Epithelial cell of proximal tubule (primary cell): ENCODE data around the gene HMGB4. TPM values are rescaled to one million over a fixed set of nuclear protein-coding genes. Genes with fewer than 3 reads are reported as not detected.

Source experiments
- DNase-seq: peaks from one replicate; pipeline ENCODE4 v3.0.0-alpha.2; 2011; ENCODE audit warnings: low read depth
- H3K4me3 ChIP-seq: 2 replicates; pipeline ENCODE4 v1.5.1; 2011; ENCODE audit warnings: low read depth, mild to moderate bottlenecking, low read length
- CTCF ChIP-seq: conservative IDR thresholded peaks from 2 replicates; pipeline ENCODE4 v1.5.1; 2012; ENCODE audit warnings: low read depth, mild to moderate bottlenecking, low read length
- total RNA-seq: library from RNA; depleted of rRNA; stranded (reverse); fragments of >200 nt; gene quantifications from 2 replicates; pipeline ENCODE4 v1.2.3, GENCODE V29; 2015

The HMGB4 gene
- total RNA-seq, 1 donor from 2014 or later = not detected

- TF ChIP-seq CTCF = no peak
- DNase-seq = peak; percentile 18
- no peak overlapping the region for H3K4me3 ChIP-seq
Observed at GRCh38 chr1:33893147-33893830, 29.4 kb downstream of the HMGB4 start.

GRCh38 chr1:33895396-33895795 is 31.5 kb downstream of the HMGB4 start:
- DNase-seq = no peak
- H3K4me3 ChIP-seq = no peak overlapping the region
- TF ChIP-seq CTCF = no peak

GRCh38 chr1:33895976-33896375 is 32.1 kb downstream of the HMGB4 start:
- no peak for TF ChIP-seq CTCF
- no peak for DNase-seq
- H3K4me3 ChIP-seq = no peak overlapping the region

GRCh38 chr1:33897092-33897725 is 33.3 kb downstream of the HMGB4 start:
- no peak overlapping the region for H3K4me3 ChIP-seq
- no peak for DNase-seq
- no peak for TF ChIP-seq CTCF

GRCh38 chr1:33898406-33898805 is 34.5 kb downstream of the HMGB4 start:
- no peak overlapping the region for H3K4me3 ChIP-seq
- DNase-seq = no peak
- no peak for TF ChIP-seq CTCF

GRCh38 chr1:33898881-33899280 is 35.0 kb downstream of the HMGB4 start:
- no peak for DNase-seq
- no peak overlapping the region for H3K4me3 ChIP-seq
- no peak for TF ChIP-seq CTCF

- no peak for TF ChIP-seq CTCF
- DNase-seq = no peak
- H3K4me3 ChIP-seq = no peak overlapping the region
Observed at GRCh38 chr1:33899746-33900145, 35.9 kb downstream of the HMGB4 start.
